WERI-Rb-1 (cell line): ENCODE data around the gene BAZ2B.

Experiments
- DNase-seq: peaks from one replicate; pipeline ENCODE4 v3.0.0-alpha.2; 2020
- H3K27ac ChIP-seq: fragments of 250-450 bp; sonication (Bioruptor Pico); 2 replicates; pipeline ENCODE4 v1.5.1; 2020; ENCODE audit warnings: mild to moderate bottlenecking, moderate library complexity
- H3K27me3 ChIP-seq: fragments of 250-450 bp; sonication (Bioruptor Pico); 2 replicates; pipeline ENCODE4 v1.5.1; 2021; ENCODE audit warnings: mild to moderate bottlenecking, low read depth, moderate library complexity; ENCODE audit not compliant: insufficient read depth, severe bottlenecking
- H3K36me3 ChIP-seq: fragments of 250-450 bp; sonication (Bioruptor Pico); 2 replicates; pipeline ENCODE4 v1.5.1; 2020; ENCODE audit warnings: mild to moderate bottlenecking, moderate library complexity
- H3K4me3 ChIP-seq: 2 replicates; pipeline ENCODE4 v1.5.1; 2011; ENCODE audit warnings: low read depth, mild to moderate bottlenecking, control low read depth, low read length
- H3K9me3 ChIP-seq: fragments of 250-450 bp; sonication (Bioruptor Pico); 2 replicates; pipeline ENCODE4 v1.5.1; 2021; ENCODE audit warnings: mild to moderate bottlenecking, moderate library complexity; ENCODE audit not compliant: severe bottlenecking
- CTCF ChIP-seq: IDR thresholded peaks from 2 replicates; pipeline ENCODE4 v1.5.1; 2011; ENCODE audit warnings: low read depth, mild to moderate bottlenecking, control low read depth, inconsistent platforms, low read length

BAZ2B gene

GRCh38 chr2:159608723-159609308 lies 7.5 kb downstream of the BAZ2B start:
- H3K9me3 ChIP-seq: no peaks in the 10 kb centered on the region
- TF ChIP-seq CTCF: no peak
- DNase-seq: no peak

GRCh38 chr2:159608108-159608507 lies 8.2 kb downstream of the BAZ2B start:
- Histone ChIP-seq H3K27me3 (no peaks in the 10 kb centered on the region), H3K4me3 (no peak overlapping the region), H3K36me3 (no peaks in the 10 kb centered on the region), H3K9me3 (no peaks in the 10 kb centered on the region), H3K27ac (no peak overlapping the region)
- DNase-seq: no peak
- no peak for TF ChIP-seq CTCF

More at GRCh38 chr2:159608723-159609308, 7.5 kb downstream of the BAZ2B start:
- no peak overlapping the region for H3K27ac ChIP-seq
- no peaks in the 10 kb centered on the region for H3K36me3 ChIP-seq
- H3K27me3 ChIP-seq: no peaks in the 10 kb centered on the region
- no peak overlapping the region for H3K4me3 ChIP-seq

GRCh38 chr2:159606287-159606686 lies 10.1 kb downstream of the BAZ2B start:
- H3K27me3 ChIP-seq: no peaks in the 10 kb centered on the region
- no peak for DNase-seq
- TF ChIP-seq CTCF: no peak
- no peak overlapping the region for H3K27ac ChIP-seq
- H3K36me3 ChIP-seq: no peaks in the 10 kb centered on the region
- H3K4me3 ChIP-seq: no peak overlapping the region
- no peaks in the 10 kb centered on the region for H3K9me3 ChIP-seq

GRCh38 chr2:159605441-159606178 lies 10.7 kb downstream of the BAZ2B start:
- no peak for TF ChIP-seq CTCF
- H3K9me3 ChIP-seq: no peaks in the 10 kb centered on the region
- no peaks in the 10 kb centered on the region for H3K27me3 ChIP-seq
- no peaks in the 10 kb centered on the region for H3K36me3 ChIP-seq
- no peak overlapping the region for H3K27ac ChIP-seq
- DNase-seq: no peak
- H3K4me3 ChIP-seq: no peak overlapping the region

GRCh38 chr2:159604159-159604558 lies 12.2 kb downstream of the BAZ2B start:
- DNase-seq: no peak
- no peak for TF ChIP-seq CTCF
- H3K27ac ChIP-seq: no peak overlapping the region
- no peaks in the 10 kb centered on the region for H3K9me3 ChIP-seq
- no peaks in the 10 kb centered on the region for H3K36me3 ChIP-seq
- no peak overlapping the region for H3K4me3 ChIP-seq
- H3K27me3 ChIP-seq: no peaks in the 10 kb centered on the region
